Calu3 (cell line): ENCODE results near the gene GNPTG. TPM values are rescaled to one million over a fixed set of nuclear protein-coding genes. Genes with fewer than 3 reads are reported as not detected.

ENCODE experiments used
- BruUV-seq: library from RNA; stranded (reverse); fragments of 400-500 nt; replicated peaks from 2 replicates; lab custom pipeline; 2021; lab: Mats Ljungman, UMichigan
- CTCF ChIA-PET: fragments of 300-600 bp; sonication (Branson Sonifier 250); formaldehyde crosslinking; loops from one replicate; lab custom pipeline; 2022; ENCODE audit warnings: antibody characterized with exemption; lab: Charles Lee
- DNase-seq: peaks from one replicate; pipeline ENCODE4 v3.0.0; 2022
- H3K27ac Mint-ChIP-seq: one replicate; pipeline ENCODE4 v1.8.0; 2022; ENCODE audit warnings: mixed read lengths; ENCODE audit not compliant: unreplicated experiment
- H3K27me3 Mint-ChIP-seq: one replicate; pipeline ENCODE4 v1.8.0; 2022; ENCODE audit warnings: mixed read lengths; ENCODE audit not compliant: unreplicated experiment
- H3K36me3 Mint-ChIP-seq: one replicate; pipeline ENCODE4 v1.8.0; 2022; ENCODE audit warnings: mild to moderate bottlenecking, moderate library complexity, mixed read lengths; ENCODE audit not compliant: insufficient read depth, unreplicated experiment
- H3K4me1 Mint-ChIP-seq: one replicate; pipeline ENCODE4 v1.8.0; 2022; ENCODE audit warnings: mild to moderate bottlenecking, low read depth, mixed read lengths; ENCODE audit not compliant: unreplicated experiment
- H3K4me3 Mint-ChIP-seq: one replicate; pipeline ENCODE4 v1.8.0; 2022; ENCODE audit warnings: mild to moderate bottlenecking, low read depth, moderate library complexity, mixed read lengths; ENCODE audit not compliant: unreplicated experiment
- H3K9me3 Mint-ChIP-seq: one replicate; pipeline ENCODE4 v1.8.0; 2022; ENCODE audit warnings: low read depth, mixed read lengths; ENCODE audit not compliant: unreplicated experiment
- CTCF ChIP-seq: fragments of 200-600 bp; IDR thresholded peaks from one replicate; pipeline ENCODE4 v1.8.0; 2022; ENCODE audit warnings: antibody characterized with exemption; ENCODE audit not compliant: unreplicated experiment
- intact Hi-C: fragments of 100-400 bp; cut with micrococcal nuclease; formaldehyde crosslinking; loops from one replicate; pipeline ENCODE4 v1.10.0; 2022; ENCODE audit not compliant: unreplicated experiment
- total RNA-seq: library from RNA; stranded (reverse); gene quantifications from 2 replicates; pipeline ENCODE4 v1.2.3, GENCODE V29; 2022

GNPTG gene
- total RNA-seq, 1 experiment from 2014 or later = 63.9 TPM

- no peak overlapping the region for H3K27ac Mint-ChIP-seq
- no peak overlapping the region for H3K4me3 Mint-ChIP-seq
- H3K9me3 Mint-ChIP-seq = no peaks in the 10 kb centered on the region
- CTCF ChIA-PET = no interaction called here
- no peaks in the 10 kb centered on the region for H3K4me1 Mint-ChIP-seq
- H3K27me3 Mint-ChIP-seq = no peaks in the 10 kb centered on the region
- BruUV-seq = no TSS peak
- no peak for TF ChIP-seq CTCF
- peaks cover 9% of the 10 kb centered on the region for H3K36me3 Mint-ChIP-seq
- intact Hi-C loops = no loop called here
- no peak for DNase-seq
These were observed 41.1 kb downstream of the GNPTG start for GRCh38 chr16:1392826-1393225.

GRCh38 chr16:1393613-1394176, 42.0 kb downstream of the GNPTG start:
- no peak for DNase-seq
- Mint-ChIP-seq H3K27ac (no peak overlapping the region), H3K36me3 (peaks cover 12% of the 10 kb centered on the region), H3K27me3 (no peaks in the 10 kb centered on the region), H3K4me3 (no peak overlapping the region), H3K4me1 (no peaks in the 10 kb centered on the region), H3K9me3 (no peaks in the 10 kb centered on the region)
- TF ChIP-seq CTCF = no peak
- CTCF ChIA-PET = no interaction called here
- intact Hi-C loops = no loop called here
- BruUV-seq = no TSS peak

- intact Hi-C loops = no loop called here
- Mint-ChIP-seq H3K27me3 (no peaks in the 10 kb centered on the region), H3K4me3 (no peak overlapping the region), H3K9me3 (no peaks in the 10 kb centered on the region), H3K4me1 (no peaks in the 10 kb centered on the region), H3K36me3 (peaks cover 18% of the 10 kb centered on the region), H3K27ac (no peak overlapping the region)
- no peak for DNase-seq
- no peak for TF ChIP-seq CTCF
- CTCF ChIA-PET = no interaction called here
- no TSS peak for BruUV-seq
These were observed 42.7 kb downstream of the GNPTG start for GRCh38 chr16:1394367-1394951.

GRCh38 chr16:1395444-1396031, 43.8 kb downstream of the GNPTG start:
- Mint-ChIP-seq H3K36me3 (peaks cover 18% of the 10 kb centered on the region), H3K9me3 (no peaks in the 10 kb centered on the region), H3K4me1 (no peaks in the 10 kb centered on the region), H3K4me3 (no peak overlapping the region), H3K27me3 (no peaks in the 10 kb centered on the region), H3K27ac (no peak overlapping the region)
- DNase-seq = no peak
- intact Hi-C loops = no loop called here
- BruUV-seq = no TSS peak
- no peak for TF ChIP-seq CTCF
- CTCF ChIA-PET = no interaction called here
